ENCODE results near the gene CD70. TPM values are rescaled to one million over a fixed set of nuclear protein-coding genes. Genes with fewer than 3 reads are reported as not detected.

The CD70 gene
- total and polyA plus RNA-seq, 2 donors (not counting 1 experiment from before 2014, with no cell fraction given), result 23.9 to 49.1 TPM

- POLR2A ChIA-PET, result no interaction called here
These were observed 47.0 kb downstream of the CD70 start for GRCh38 chr19:6543866-6544347.

DNA sequence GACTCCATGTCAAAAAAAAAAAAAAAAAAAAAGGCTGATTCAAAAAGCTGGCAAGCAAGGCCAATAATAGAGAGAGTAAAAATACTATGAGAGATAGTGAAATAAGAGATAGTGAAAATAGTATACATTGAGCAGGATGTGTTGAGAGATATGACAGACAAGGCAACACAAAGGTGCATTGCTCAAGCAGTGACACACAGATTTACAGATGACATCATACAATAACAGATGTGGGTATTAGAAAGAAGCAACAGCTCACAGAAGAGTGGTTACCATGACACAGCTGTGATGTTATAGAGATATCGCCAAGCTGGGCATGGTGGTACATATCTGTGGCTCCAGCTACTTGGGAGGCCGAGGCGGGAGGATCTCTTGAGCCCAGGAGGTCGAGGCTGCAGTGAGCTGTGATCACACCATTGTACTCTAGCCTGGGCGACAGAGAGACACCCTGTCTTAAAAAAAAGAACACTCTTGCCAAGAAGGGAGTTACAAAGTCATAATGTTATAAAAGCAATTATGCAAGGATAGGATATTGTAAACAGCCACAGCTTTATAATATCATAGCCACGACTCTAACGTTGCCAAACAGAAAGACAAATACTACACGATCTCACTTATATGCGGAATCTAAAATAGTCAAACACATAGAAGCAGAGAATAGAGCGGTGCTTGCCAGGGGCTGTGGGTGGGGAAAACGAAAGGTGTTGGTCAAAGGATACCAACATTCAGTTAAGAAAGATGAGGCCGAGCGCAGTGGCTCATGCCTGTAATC, 49.8 kb downstream of the CD70 start:
- peaks cover 5% of the 10 kb centered on the region for H3K27me3 Mint-ChIP-seq

More at GRCh38 chr19:6543866-6544347, 47.0 kb downstream of the CD70 start:
- Histone ChIP-seq H3K79me2 (ENCODE audit: control insufficient read depth, insufficient read depth, low read length) (no peaks in the 10 kb centered on the region), H3K27ac (ENCODE audit: low read length in 2 of 2) (no peak overlapping the region), H3K27me3 (replicated peaks in 1 of 4; ENCODE audit: control extremely low read depth in 1 of 4, control insufficient read depth in 3 of 4, insufficient read depth in 4 of 4, low read length in 3 of 4) (no peaks in the 10 kb centered on the region), H4K20me1 (ENCODE audit: control insufficient read depth, insufficient read depth, low read length, poor library complexity, severe bottlenecking) (no peaks in the 10 kb centered on the region), H3K9ac (ENCODE audit: low read length) (no peak overlapping the region), H2AFZ (ENCODE audit: insufficient read depth, low read depth, low read length, poor library complexity, severe bottlenecking) (no peak overlapping the region), H3K4me1 (ENCODE audit: control insufficient read depth in 2 of 2, insufficient read depth in 2 of 2, low read length in 2 of 2) (no peaks in the 10 kb centered on the region), H3K9me3 (ENCODE audit: control extremely low read depth in 1 of 3, control insufficient read depth in 2 of 3, insufficient read depth in 1 of 3, low read length in 2 of 3) (no peaks in the 10 kb centered on the region), H3K4me2 (replicated peaks; ENCODE audit: low read depth, low read length, poor library complexity, severe bottlenecking) (no peak overlapping the region), H3K36me3 (replicated peaks in 1 of 2; ENCODE audit: control extremely low read depth in 1 of 2, control insufficient read depth in 1 of 2, extremely low read depth in 1 of 2, insufficient read depth in 2 of 2, low read length in 1 of 2) (no peaks in the 10 kb centered on the region), H3K4me3 (ENCODE audit: control extremely low read depth in 1 of 5, extremely low read depth in 1 of 5, insufficient read depth in 1 of 5, low read depth in 2 of 5, low read length in 4 of 5) (no peak overlapping the region)
- CTCF ChIA-PET, result no interaction called here
- H3K4me3 Mint-ChIP-seq, result no peak overlapping the region
- intact Hi-C loops (cut with micrococcal nuclease), result no loop called here
- peaks cover 9% of the 10 kb centered on the region for H3K4me1 Mint-ChIP-seq
- 59% methylated on average over 11 of the region's 11 CpGs for WGBS (ENCODE audit: insufficient coverage)
- peaks cover 2% of the 10 kb centered on the region for H3K9me3 Mint-ChIP-seq (ENCODE audit: insufficient read depth)
- ATAC-seq (ENCODE audit: low read depth) (no peak), DNase-seq (peak; percentile 31)
- TF ChIP-seq, protein P1, sequence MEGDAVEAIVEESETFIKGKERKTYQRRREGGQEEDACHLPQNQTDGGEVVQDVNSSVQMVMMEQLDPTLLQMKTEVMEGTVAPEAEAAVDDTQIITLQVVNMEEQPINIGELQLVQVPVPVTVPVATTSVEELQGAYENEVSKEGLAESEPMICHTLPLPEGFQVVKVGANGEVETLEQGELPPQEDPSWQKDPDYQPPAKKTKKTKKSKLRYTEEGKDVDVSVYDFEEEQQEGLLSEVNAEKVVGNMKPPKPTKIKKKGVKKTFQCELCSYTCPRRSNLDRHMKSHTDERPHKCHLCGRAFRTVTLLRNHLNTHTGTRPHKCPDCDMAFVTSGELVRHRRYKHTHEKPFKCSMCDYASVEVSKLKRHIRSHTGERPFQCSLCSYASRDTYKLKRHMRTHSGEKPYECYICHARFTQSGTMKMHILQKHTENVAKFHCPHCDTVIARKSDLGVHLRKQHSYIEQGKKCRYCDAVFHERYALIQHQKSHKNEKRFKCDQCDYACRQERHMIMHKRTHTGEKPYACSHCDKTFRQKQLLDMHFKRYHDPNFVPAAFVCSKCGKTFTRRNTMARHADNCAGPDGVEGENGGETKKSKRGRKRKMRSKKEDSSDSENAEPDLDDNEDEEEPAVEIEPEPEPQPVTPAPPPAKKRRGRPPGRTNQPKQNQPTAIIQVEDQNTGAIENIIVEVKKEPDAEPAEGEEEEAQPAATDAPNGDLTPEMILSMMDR (IDR thresholded peaks at IDR 0.05), result no peak
- no peak for TF ChIP-seq EZH2 (IDR thresholded peaks at IDR 0.05; ENCODE audit: borderline replicate concordance, insufficient read depth, low read depth, low read length, poor library complexity, severe bottlenecking)
- peak overlapping the region; percentile 62 for H3K27ac Mint-ChIP-seq
- H3K27me3 Mint-ChIP-seq, result peaks cover 5% of the 10 kb centered on the region

More for the DNA sequence above, 49.8 kb downstream of the CD70 start:
- ATAC-seq (ENCODE audit: low read depth) (no peak), DNase-seq (no peak)
- no peak overlapping the region for H3K27ac ChIP-seq (ENCODE audit: low read length in 2 of 2)
- no peak overlapping the region for H2AFZ ChIP-seq (ENCODE audit: insufficient read depth, low read depth, low read length, poor library complexity, severe bottlenecking)
- no peaks in the 10 kb centered on the region for H3K79me2 ChIP-seq (ENCODE audit: control insufficient read depth, insufficient read depth, low read length)
- no peak overlapping the region for H3K9ac ChIP-seq (ENCODE audit: low read length)
- no peak overlapping the region for H3K4me2 ChIP-seq (replicated peaks; ENCODE audit: low read depth, low read length, poor library complexity, severe bottlenecking)
- Mint-ChIP-seq H3K4me3 (no peak overlapping the region), H3K4me1 (peaks cover 22% of the 10 kb centered on the region), H3K27ac (no peak overlapping the region), H3K9me3 (ENCODE audit: insufficient read depth) (no peaks in the 10 kb centered on the region)
- no peak for TF ChIP-seq EZH2 (IDR thresholded peaks at IDR 0.05; ENCODE audit: borderline replicate concordance, insufficient read depth, low read depth, low read length, poor library complexity, severe bottlenecking)
- TF ChIP-seq, protein P1 (IDR thresholded peaks at IDR 0.05), result no peak
- H3K36me3 ChIP-seq (replicated peaks in 1 of 2; ENCODE audit: control extremely low read depth in 1 of 2, control insufficient read depth in 1 of 2, extremely low read depth in 1 of 2, insufficient read depth in 2 of 2, low read length in 1 of 2), result no peaks in the 10 kb centered on the region
- no peak overlapping the region for H3K4me3 ChIP-seq (ENCODE audit: control extremely low read depth in 1 of 5, extremely low read depth in 1 of 5, insufficient read depth in 1 of 5, low read depth in 2 of 5, low read length in 4 of 5)
- H3K27me3 ChIP-seq (replicated peaks in 1 of 4; ENCODE audit: control extremely low read depth in 1 of 4, control insufficient read depth in 3 of 4, insufficient read depth in 4 of 4, low read length in 3 of 4), result no peaks in the 10 kb centered on the region
- H3K9me3 ChIP-seq (ENCODE audit: control extremely low read depth in 1 of 3, control insufficient read depth in 2 of 3, insufficient read depth in 1 of 3, low read length in 2 of 3), result peaks cover 0 to 9% (median 0%) of the 10 kb centered on the region in 3 donors
- ChIA-PET CTCF (interaction anchor here (0.9 to 1.4 kb wide), 2 partner anchors 12 to 19 kb away, joined by 3 to 7 read pairs; no protein-coding TSS in a partner anchor), POLR2A (interaction anchor here (0.8 kb wide), 1 partner anchor 229 kb away, joined by 5 read pairs; no protein-coding TSS in a partner anchor)
- no peaks in the 10 kb centered on the region for H4K20me1 ChIP-seq (ENCODE audit: control insufficient read depth, insufficient read depth, low read length, poor library complexity, severe bottlenecking)
- WGBS (ENCODE audit: insufficient coverage), result 93% methylated on average over 6 of the region's 13 CpGs
- peaks cover 11 to 24% of the 10 kb centered on the region in 2 donors for H3K4me1 ChIP-seq (ENCODE audit: control insufficient read depth in 2 of 2, insufficient read depth in 2 of 2, low read length in 2 of 2)
- intact Hi-C loops (cut with micrococcal nuclease), result no loop called here
